ENCODE results near the gene MEGF8. TPM values are rescaled to one million over a fixed set of nuclear protein-coding genes. Genes with fewer than 3 reads are reported as not detected.

The MEGF8 gene
- total RNA-seq, 1 experiment from 2014 or later = 7.7 TPM

DNA sequence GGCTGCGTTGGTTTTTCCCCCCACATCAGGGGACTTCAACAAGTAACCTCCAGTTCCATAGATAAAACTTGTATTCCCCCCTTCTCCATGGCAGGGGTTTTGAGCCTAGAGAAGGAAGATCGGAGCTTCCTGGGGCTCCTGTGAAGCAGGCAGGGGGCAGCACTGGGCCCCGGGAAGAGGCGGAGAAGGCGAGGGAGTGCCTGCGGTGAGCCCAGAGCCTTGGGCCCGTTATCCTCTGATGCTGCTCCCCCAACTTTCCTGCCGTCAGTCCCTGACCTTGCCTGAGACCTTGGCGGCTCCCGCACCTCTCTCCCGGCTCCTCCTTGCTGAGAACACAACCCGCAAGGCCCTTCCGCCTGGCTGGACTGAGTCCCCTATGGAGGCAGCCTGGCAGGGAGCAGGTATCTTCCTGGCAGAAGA is 99.3 kb downstream of the MEGF8 start:
- Histone ChIP-seq H3K4me2 (ENCODE audit: low read length) (no peak overlapping the region), H3K9me3 (ENCODE audit: low read length) (no peaks in the 10 kb centered on the region), H3K27ac (ENCODE audit: low read length) (no peak overlapping the region), H3K36me3 (ENCODE audit: low read depth, low read length) (no peaks in the 10 kb centered on the region), H2AFZ (ENCODE audit: low read length) (no peak overlapping the region), H3K4me3 (ENCODE audit: low read length) (no peak overlapping the region), H3K79me2 (ENCODE audit: low read length) (no peaks in the 10 kb centered on the region), H3K4me1 (ENCODE audit: insufficient read depth, low read length) (peaks cover 25% of the 10 kb centered on the region), H3F3A (ENCODE audit: low read length, unreplicated experiment) (no peaks in the 10 kb centered on the region), H3K9ac (ENCODE audit: low read length) (no peak overlapping the region), H4K20me1 (ENCODE audit: low read length) (no peaks in the 10 kb centered on the region), H3K27me3 (ENCODE audit: low read length) (no peaks in the 10 kb centered on the region), H3K9me2 (replicated peaks; ENCODE audit: low read length) (no peaks in the 10 kb centered on the region)
- ChIA-PET POLR2A (ENCODE audit: unreplicated experiment) (no interaction called here), CTCF (no interaction called here)
- no TSS peak for BruUV-seq (replicated peaks)
- DNase-seq (no peak), ATAC-seq (no peak)
- intact Hi-C loops (cut with micrococcal nuclease) = no loop called here
- TF ChIP-seq EZH2 (IDR thresholded peaks at IDR 0.05; ENCODE audit: low read length, unreplicated experiment) (no peak), EZH2phosphoT487 (IDR thresholded peaks at IDR 0.05; ENCODE audit: borderline replicate concordance, low read length) (no peak)
- TF ChIP-seq, protein P1, sequence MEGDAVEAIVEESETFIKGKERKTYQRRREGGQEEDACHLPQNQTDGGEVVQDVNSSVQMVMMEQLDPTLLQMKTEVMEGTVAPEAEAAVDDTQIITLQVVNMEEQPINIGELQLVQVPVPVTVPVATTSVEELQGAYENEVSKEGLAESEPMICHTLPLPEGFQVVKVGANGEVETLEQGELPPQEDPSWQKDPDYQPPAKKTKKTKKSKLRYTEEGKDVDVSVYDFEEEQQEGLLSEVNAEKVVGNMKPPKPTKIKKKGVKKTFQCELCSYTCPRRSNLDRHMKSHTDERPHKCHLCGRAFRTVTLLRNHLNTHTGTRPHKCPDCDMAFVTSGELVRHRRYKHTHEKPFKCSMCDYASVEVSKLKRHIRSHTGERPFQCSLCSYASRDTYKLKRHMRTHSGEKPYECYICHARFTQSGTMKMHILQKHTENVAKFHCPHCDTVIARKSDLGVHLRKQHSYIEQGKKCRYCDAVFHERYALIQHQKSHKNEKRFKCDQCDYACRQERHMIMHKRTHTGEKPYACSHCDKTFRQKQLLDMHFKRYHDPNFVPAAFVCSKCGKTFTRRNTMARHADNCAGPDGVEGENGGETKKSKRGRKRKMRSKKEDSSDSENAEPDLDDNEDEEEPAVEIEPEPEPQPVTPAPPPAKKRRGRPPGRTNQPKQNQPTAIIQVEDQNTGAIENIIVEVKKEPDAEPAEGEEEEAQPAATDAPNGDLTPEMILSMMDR (conservative IDR thresholded peaks at IDR 0.05; ENCODE audit: low read depth, low read length) = no peak; the same call in 1 of the 2 replicates

DNA sequence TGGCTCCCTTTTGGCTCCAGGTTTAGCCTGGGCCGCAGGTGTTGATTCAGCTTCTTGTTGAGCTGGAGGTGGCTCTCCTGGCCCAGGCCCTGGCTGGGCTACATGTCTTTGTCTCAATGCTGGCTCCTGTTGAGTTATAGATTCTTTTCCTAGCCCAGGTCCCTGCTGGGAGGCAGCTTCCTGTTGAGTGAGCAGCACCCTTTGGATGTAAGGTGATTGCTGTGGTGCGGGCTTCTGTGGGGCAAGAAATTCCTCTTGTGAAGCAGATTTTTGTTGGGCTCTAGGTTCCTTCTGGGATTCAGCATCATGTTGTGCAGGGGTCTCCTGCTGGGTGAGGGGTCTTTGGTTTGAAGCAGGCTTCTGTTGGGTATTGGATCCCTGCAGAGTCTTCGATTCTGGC is 101.2 kb downstream of the MEGF8 start:
- ChIA-PET POLR2A (ENCODE audit: unreplicated experiment) (no interaction called here), CTCF (no interaction called here)
- H4K20me1 ChIP-seq (ENCODE audit: low read length) = no peaks in the 10 kb centered on the region
- H3K4me3 ChIP-seq (ENCODE audit: low read length) = no peak overlapping the region
- H3K9me2 ChIP-seq (replicated peaks; ENCODE audit: low read length) = no peaks in the 10 kb centered on the region
- no peaks in the 10 kb centered on the region for H3K79me2 ChIP-seq (ENCODE audit: low read length)
- H3K9ac ChIP-seq (ENCODE audit: low read length) = no peak overlapping the region
- H3F3A ChIP-seq (ENCODE audit: low read length, unreplicated experiment) = no peaks in the 10 kb centered on the region
- H3K4me1 ChIP-seq (ENCODE audit: insufficient read depth, low read length) = peaks cover 17% of the 10 kb centered on the region
- DNase-seq = no peak
- ATAC-seq = no peak
- no peaks in the 10 kb centered on the region for H3K27me3 ChIP-seq (ENCODE audit: low read length)
- no peak overlapping the region for H3K27ac ChIP-seq (ENCODE audit: low read length)
- H3K4me2 ChIP-seq (ENCODE audit: low read length) = no peak overlapping the region
- no peaks in the 10 kb centered on the region for H3K36me3 ChIP-seq (ENCODE audit: low read depth, low read length)
- BruUV-seq (replicated peaks) = no TSS peak
- no peak overlapping the region for H2AFZ ChIP-seq (ENCODE audit: low read length)
- no peaks in the 10 kb centered on the region for H3K9me3 ChIP-seq (ENCODE audit: low read length)
- intact Hi-C loops (cut with micrococcal nuclease) = no loop called here
- TF ChIP-seq EZH2 (IDR thresholded peaks at IDR 0.05; ENCODE audit: low read length, unreplicated experiment) = no peak
- TF ChIP-seq, protein P1 (conservative IDR thresholded peaks at IDR 0.05; ENCODE audit: low read depth, low read length) = no peak
- TF ChIP-seq EZH2phosphoT487 (IDR thresholded peaks at IDR 0.05; ENCODE audit: borderline replicate concordance, low read length) = no peak

DNA sequence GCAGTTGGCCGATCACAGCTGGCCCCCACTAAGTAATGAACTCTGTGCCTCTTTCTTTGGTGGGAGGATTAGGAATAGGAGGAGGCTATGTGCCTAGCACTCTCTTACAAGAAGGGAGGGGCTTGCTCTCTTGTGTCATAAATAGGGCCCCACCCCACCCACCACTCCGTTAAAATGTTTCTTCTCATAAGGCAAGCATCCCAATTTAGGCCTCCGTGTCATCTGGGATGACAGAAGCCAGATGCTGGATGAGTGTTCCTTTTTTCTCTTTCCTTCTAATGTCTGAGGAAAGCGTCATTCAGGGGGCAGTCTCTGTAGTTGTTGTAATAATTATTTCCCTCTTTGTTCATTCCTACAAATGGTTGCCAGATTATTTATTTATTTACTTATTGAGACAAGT is 101.9 kb downstream of the MEGF8 start, which contains the start of gene LIPE:
Gene LIPE (minus strand): TSS at position 76 of the 400 bp plus-strand sequence. CDS start 239 bp downstream, outside the sequence.
- Histone ChIP-seq H3K4me1 (ENCODE audit: insufficient read depth, low read length) (peaks cover 12% of the 10 kb centered on the region; the same call in 1 of the 2 replicates), H3K9ac (ENCODE audit: low read length) (no peak within 1 kb of the TSS), H3K79me2 (ENCODE audit: low read length) (no peaks in the 10 kb centered on the region), H4K20me1 (ENCODE audit: low read length) (no peaks in the 10 kb centered on the region), H3K36me3 (ENCODE audit: low read depth, low read length) (no peaks in the 10 kb centered on the region), H3K4me2 (ENCODE audit: low read length) (no peak within 1 kb of the TSS), H3K27me3 (ENCODE audit: low read length) (no peaks in the 10 kb centered on the region), H3K9me3 (ENCODE audit: low read length) (no peaks in the 10 kb centered on the region), H3K9me2 (replicated peaks; ENCODE audit: low read length) (no peaks in the 10 kb centered on the region), H2AFZ (ENCODE audit: low read length) (no peak within 1 kb of the TSS), H3K27ac (ENCODE audit: low read length) (no peak within 1 kb of the TSS), H3K4me3 (ENCODE audit: low read length) (no peak within 1 kb of the TSS), H3F3A (ENCODE audit: low read length, unreplicated experiment) (no peaks in the 10 kb centered on the region)
- ChIA-PET CTCF (no interaction called here), POLR2A (ENCODE audit: unreplicated experiment) (no interaction called here)
- ATAC-seq (no peak), DNase-seq (no peak)
- intact Hi-C loops (cut with micrococcal nuclease) = no loop called here
- no TSS peak for BruUV-seq (replicated peaks)
- TF ChIP-seq, protein P1 (conservative IDR thresholded peaks at IDR 0.05; ENCODE audit: low read depth, low read length) = no peak
- TF ChIP-seq EZH2phosphoT487 (IDR thresholded peaks at IDR 0.05; ENCODE audit: borderline replicate concordance, low read length) (no peak), EZH2 (IDR thresholded peaks at IDR 0.05; ENCODE audit: low read length, unreplicated experiment) (no peak)
